C4-2B (cell line): ENCODE measurements around the gene LRRK2.

Experiments used
- H3K27ac ChIP-seq: fragments of 450-650 bp; 2 replicates; pipeline ENCODE4 v1.5.1; 2017
- CTCF ChIP-seq: fragments of 450-650 bp; conservative IDR thresholded peaks from 2 replicates; pipeline ENCODE4 v1.5.1; 2017; ENCODE audit warnings: mild to moderate bottlenecking
- ZFX ChIP-seq: fragments of 450-650 bp; IDR thresholded peaks from 2 replicates; pipeline ENCODE4 v1.6.1; 2017

LRRK2 gene

GRCh38 chr12:40224439-40225291, at the start of gene LRRK2:
TSS of gene LRRK2 (plus strand) at chr12:40224997. CDS start at chr12:40225132, 135 bp downstream.
- H3K27ac ChIP-seq, result no peak within 1 kb of the TSS
- TF ChIP-seq CTCF (no peak), ZFX (no peak)

GRCh38 chr12:40175045-40175444, 49.8 kb upstream of the LRRK2 start:
- H3K27ac ChIP-seq, result no peak overlapping the region
- TF ChIP-seq CTCF (no peak), ZFX (no peak)

GRCh38 chr12:40175489-40175888, 49.3 kb upstream of the LRRK2 start:
- TF ChIP-seq ZFX, result no peak

GRCh38 chr12:40178701-40179100, 46.1 kb upstream of the LRRK2 start:
- no peak overlapping the region for H3K27ac ChIP-seq
- no peak for TF ChIP-seq CTCF
- no peak for TF ChIP-seq ZFX

More at GRCh38 chr12:40175489-40175888, 49.3 kb upstream of the LRRK2 start:
- no peak overlapping the region for H3K27ac ChIP-seq

GRCh38 chr12:40181490-40181889, 43.3 kb upstream of the LRRK2 start:
- H3K27ac ChIP-seq, result no peak overlapping the region
- TF ChIP-seq ZFX, result no peak
- TF ChIP-seq CTCF, result no peak

GRCh38 chr12:40183715-40184114, 41.1 kb upstream of the LRRK2 start:
- no peak overlapping the region for H3K27ac ChIP-seq
- TF ChIP-seq ZFX (no peak), CTCF (no peak)

- no peak for TF ChIP-seq CTCF
- no peak overlapping the region for H3K27ac ChIP-seq
Measured at GRCh38 chr12:40184493-40185302, 40.1 kb upstream of the LRRK2 start.
